NCI-H460 (cell line): ENCODE data around the gene SAP130. TPM values are rescaled to one million over a fixed set of nuclear protein-coding genes. Genes with fewer than 3 reads are reported as not detected.

Experiments used
- DNase-seq: peaks from one replicate; pipeline ENCODE4 v3.0.0-alpha.2; 2016; ENCODE audit warnings: low read depth; ENCODE audit errors: extremely low read depth
- small RNA-seq, 2 experiments: library from RNA; depleted of rRNA; stranded (forward); fragments of <200 nt; gene quantifications; one replicate each; pipeline ENCODE3, GENCODE V24; 2014
- total RNA-seq: library from RNA; depleted of rRNA; stranded (reverse); fragments of >200 nt; shearing (Covaris generic); gene quantifications from 2 replicates; pipeline ENCODE4 v1.2.3, GENCODE V29; 2014; rRNA removed

The SAP130 gene
- total RNA-seq, 1 experiment from 2014 or later, result 9.1 TPM

GRCh38 chr2:127906206-127906926 is 121.5 kb downstream of the SAP130 start:
- DNase-seq, result no peak

- no peak for DNase-seq
Observed at GRCh38 chr2:127901339-127902056, 126.4 kb downstream of the SAP130 start.

GRCh38 chr2:127897531-127898211 is 130.2 kb downstream of the SAP130 start:
- DNase-seq, result no peak

GRCh38 chr2:127893494-127893893 is 134.4 kb downstream of the SAP130 start:
- no peak for DNase-seq

- DNase-seq, result no peak
Observed at GRCh38 chr2:127893033-127893432, 134.8 kb downstream of the SAP130 start.

- no peak for DNase-seq
Observed at GRCh38 chr2:127891811-127892210, 136.0 kb downstream of the SAP130 start.

Small RNAs within 50 kb of the gene (small RNA-seq; reads per million reads assigned to genes)
- gene AC012306.1 (0 reads per million in 2 experiments), gene AC108059.3 (0 reads per million in 2 experiments), gene RF00019 (0 reads per million in 2 experiments)

Other genes starting within 250 kb of the SAP130 start
- gene WDR33, start 216.9 kb downstream of the SAP130 start, total RNA-seq, result 28.5 and 32.7 TPM in 2 replicates
- 34.4 and 44.1 TPM in 2 replicates for gene POLR2D, start 169.9 kb downstream of the SAP130 start, total RNA-seq
- 32.1 and 33.4 TPM in 2 replicates for gene AMMECR1L, start 142.1 kb downstream of the SAP130 start, total RNA-seq
- gene UGGT1, start 63.1 kb upstream of the SAP130 start, total RNA-seq, result 83.9 and 110 TPM in 2 replicates